Activated T-cell treated with anti-CD3 and anti-CD28 coated beads, Interleukin-2, amount 50 U/mL, for 72 hours (primary cell): Measurements from ENCODE around the gene MYO1E. TPM values are rescaled to one million over a fixed set of nuclear protein-coding genes. Genes with fewer than 3 reads are reported as not detected.

Source experiments
- ATAC-seq, 2 donors: fragments of 150-1000 bp; cut with Tn5 transposase; replicated peaks in 1 of 2; 2 replicates each; pipeline ENCODE4 v1.10.0; 2021; ENCODE audit warnings: moderate library complexity in 2 of 2, mild to moderate bottlenecking in 1 of 2
- DNase-seq, 2 donors: peaks; one replicate each; pipeline ENCODE4 v3.0.0; 2021 to 2022; ENCODE audit warnings: mixed read lengths in 1 of 2
- H3K27ac Mint-ChIP-seq: one replicate; pipeline ENCODE4 v1.8.0; 2022; ENCODE audit warnings: mild to moderate bottlenecking, moderate library complexity, mixed read lengths
- H3K27me3 Mint-ChIP-seq: one replicate; pipeline ENCODE4 v1.8.0; 2022; ENCODE audit warnings: low read depth, mixed read lengths
- H3K36me3 Mint-ChIP-seq, 2 donors: one replicate each; pipeline ENCODE4 v1.8.0; 2022; ENCODE audit warnings: mixed read lengths in 2 of 2, mild to moderate bottlenecking in 1 of 2; ENCODE audit not compliant: insufficient read depth in 2 of 2
- H3K4me1 Mint-ChIP-seq: one replicate; pipeline ENCODE4 v1.8.0; 2022; ENCODE audit warnings: low read depth, mixed read lengths
- H3K4me3 Mint-ChIP-seq, 2 donors: one replicate each; pipeline ENCODE4 v1.8.0; 2022; ENCODE audit warnings: mild to moderate bottlenecking in 2 of 2, mixed read lengths in 2 of 2, moderate library complexity in 2 of 2
- H3K9me3 Mint-ChIP-seq, 2 donors: one replicate each; pipeline ENCODE4 v1.8.0; 2022; ENCODE audit warnings: mixed read lengths in 2 of 2
- total RNA-seq, 2 donors: library from RNA; stranded (reverse); gene quantifications; one replicate each; pipeline ENCODE4 v1.2.3, GENCODE V29; 2022

The MYO1E gene
- total RNA-seq, 2 donors from 2014 or later, result 1.9 to 4.6 TPM

DNA sequence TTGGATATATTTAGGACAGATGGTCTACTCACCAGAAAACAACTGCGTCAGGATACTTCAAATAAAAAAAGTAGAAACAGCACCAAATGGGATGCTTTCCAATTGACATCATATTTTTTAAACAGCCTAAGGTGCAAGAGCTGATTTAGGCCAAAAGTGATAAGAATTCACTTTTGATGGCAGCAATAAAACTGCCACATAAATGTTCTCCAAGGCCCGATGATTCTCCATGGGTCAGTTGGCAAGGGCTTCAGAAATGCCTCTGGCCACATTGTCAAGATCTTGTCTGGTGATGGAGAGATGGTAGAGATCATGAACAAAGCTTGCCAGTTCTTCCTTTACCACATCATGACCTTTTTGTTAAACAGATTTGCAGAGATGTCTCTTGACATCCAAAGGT is 127.1 kb downstream of the MYO1E start:
- no peak for DNase-seq
- ATAC-seq, result no peak
- Mint-ChIP-seq H3K36me3 (no peaks in the 10 kb centered on the region), H3K4me3 (no peak overlapping the region), H3K27ac (no peak overlapping the region), H3K4me1 (peaks cover 11% of the 10 kb centered on the region), H3K9me3 (no peaks in the 10 kb centered on the region), H3K27me3 (peaks cover 7% of the 10 kb centered on the region)

DNA sequence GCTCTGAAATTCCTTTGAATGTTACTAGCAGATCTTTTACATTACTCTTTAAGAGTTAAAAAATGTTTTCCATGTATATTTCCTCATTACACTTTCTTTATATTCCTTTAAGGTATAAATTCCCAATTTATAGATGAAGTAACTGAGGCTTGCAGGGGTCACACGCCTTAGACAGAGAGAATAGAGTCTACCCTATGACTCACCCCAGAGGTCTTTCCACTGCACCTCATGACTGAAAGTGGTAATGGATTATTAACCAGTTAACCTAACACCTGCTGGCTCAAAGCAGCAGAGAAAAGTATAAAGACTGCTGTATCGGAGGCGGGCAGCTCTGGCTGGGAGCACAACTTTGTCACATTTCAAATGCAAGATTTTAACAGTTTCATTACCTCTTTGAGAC is 128.3 kb downstream of the MYO1E start:
- Mint-ChIP-seq H3K27me3 (peaks cover 7% of the 10 kb centered on the region), H3K4me3 (no peak overlapping the region), H3K27ac (no peak overlapping the region), H3K4me1 (peaks cover 6% of the 10 kb centered on the region), H3K9me3 (no peaks in the 10 kb centered on the region), H3K36me3 (no peaks in the 10 kb centered on the region)
- ATAC-seq (no peak), DNase-seq (no peak)

DNA sequence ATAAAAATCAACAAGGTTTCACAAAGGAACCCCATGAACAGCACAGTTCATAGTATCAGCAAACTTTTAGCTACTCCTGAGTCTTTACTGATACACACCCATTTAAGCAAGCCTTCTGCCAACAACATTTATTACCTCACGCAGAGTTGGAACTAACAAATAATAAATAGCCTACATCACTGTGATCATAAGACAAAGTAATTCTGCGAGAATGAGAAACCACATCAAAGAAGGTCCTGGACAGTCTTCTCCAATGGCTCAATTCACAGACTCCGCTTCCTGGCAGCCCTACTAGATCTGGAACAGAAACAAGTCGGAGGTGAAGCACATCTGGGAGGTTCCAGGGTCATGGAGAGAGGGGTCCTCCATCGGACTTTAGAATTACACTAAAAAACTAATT is 129.0 kb downstream of the MYO1E start:
- no peaks in the 10 kb centered on the region for H3K4me1 Mint-ChIP-seq
- H3K27me3 Mint-ChIP-seq, result peaks cover 7% of the 10 kb centered on the region
- no peak overlapping the region for H3K4me3 Mint-ChIP-seq
- H3K36me3 Mint-ChIP-seq, result no peaks in the 10 kb centered on the region
- no peak for DNase-seq
- no peaks in the 10 kb centered on the region for H3K9me3 Mint-ChIP-seq
- ATAC-seq, result no peak
- H3K27ac Mint-ChIP-seq, result no peak overlapping the region

DNA sequence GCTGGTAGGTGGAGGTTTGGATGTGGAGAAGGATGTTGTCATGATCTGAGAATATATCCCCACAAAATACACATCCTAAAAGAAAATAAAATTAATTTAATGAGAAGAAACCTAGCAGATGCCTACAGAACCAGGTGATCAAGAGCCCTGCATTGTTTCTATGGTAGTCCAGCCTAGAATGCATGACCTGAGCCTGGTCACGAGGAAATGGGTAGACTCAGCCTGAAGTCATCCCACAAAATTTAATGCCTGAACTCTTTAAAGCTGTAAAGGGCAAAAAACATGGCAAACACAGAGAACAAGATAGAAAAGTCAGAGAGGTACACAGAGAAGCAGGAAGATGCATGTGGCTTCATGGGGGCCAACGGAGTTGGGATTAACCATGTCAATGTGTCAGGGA is 130.0 kb downstream of the MYO1E start:
- Mint-ChIP-seq H3K4me3 (no peak overlapping the region), H3K27me3 (peaks cover 7% of the 10 kb centered on the region), H3K27ac (no peak overlapping the region), H3K36me3 (no peaks in the 10 kb centered on the region), H3K4me1 (no peaks in the 10 kb centered on the region), H3K9me3 (no peaks in the 10 kb centered on the region)
- no peak for DNase-seq
- no peak for ATAC-seq

DNA sequence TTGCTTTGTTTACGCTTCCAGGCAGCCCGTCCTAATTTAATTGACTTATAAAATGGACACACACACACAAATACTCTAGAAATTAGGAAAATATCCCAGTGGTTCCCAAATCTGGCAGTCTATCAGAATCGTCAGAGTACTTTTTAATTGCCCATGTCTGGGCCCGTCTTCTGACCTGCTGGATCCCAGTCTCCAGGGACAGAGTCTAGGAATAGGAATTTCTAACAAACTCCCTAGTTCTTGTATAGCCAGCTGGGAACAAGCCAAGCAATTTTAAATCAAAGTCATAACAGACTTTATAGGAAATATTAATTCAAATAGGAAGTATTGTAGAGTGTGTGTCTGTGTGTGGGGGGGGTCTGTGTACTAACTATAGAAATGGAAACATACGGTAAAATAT is 132.6 kb downstream of the MYO1E start:
- H3K27ac Mint-ChIP-seq, result no peak overlapping the region
- peaks cover 7% of the 10 kb centered on the region for H3K27me3 Mint-ChIP-seq
- no peaks in the 10 kb centered on the region for H3K4me1 Mint-ChIP-seq
- DNase-seq (no peak), ATAC-seq (no peak)
- H3K9me3 Mint-ChIP-seq, result no peaks in the 10 kb centered on the region
- H3K4me3 Mint-ChIP-seq, result no peak overlapping the region
- no peaks in the 10 kb centered on the region for H3K36me3 Mint-ChIP-seq

DNA sequence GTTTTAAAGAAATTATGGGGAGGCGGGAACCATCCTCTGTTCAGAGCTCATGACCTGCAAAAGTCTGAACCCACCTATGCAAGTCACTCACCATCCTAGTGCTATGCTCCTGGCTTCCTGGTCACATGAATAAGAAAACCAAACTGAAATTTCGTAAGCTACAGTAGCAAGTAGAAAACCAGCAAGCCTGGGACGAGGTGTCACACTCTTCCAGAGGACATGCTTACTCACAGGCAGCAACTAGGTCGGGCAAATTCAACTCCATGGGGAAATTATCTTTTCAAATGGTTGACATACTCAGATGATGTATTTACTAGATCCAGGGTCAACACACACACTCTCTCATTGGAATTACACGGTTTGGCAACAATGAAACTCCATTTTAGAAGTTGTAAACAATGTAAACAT is 134.7 kb downstream of the MYO1E start:
- Mint-ChIP-seq H3K27me3 (peaks cover 10% of the 10 kb centered on the region), H3K4me1 (no peaks in the 10 kb centered on the region), H3K36me3 (no peaks in the 10 kb centered on the region), H3K27ac (no peak overlapping the region), H3K9me3 (no peaks in the 10 kb centered on the region), H3K4me3 (no peak overlapping the region)
- ATAC-seq (no peak), DNase-seq (no peak)

DNA sequence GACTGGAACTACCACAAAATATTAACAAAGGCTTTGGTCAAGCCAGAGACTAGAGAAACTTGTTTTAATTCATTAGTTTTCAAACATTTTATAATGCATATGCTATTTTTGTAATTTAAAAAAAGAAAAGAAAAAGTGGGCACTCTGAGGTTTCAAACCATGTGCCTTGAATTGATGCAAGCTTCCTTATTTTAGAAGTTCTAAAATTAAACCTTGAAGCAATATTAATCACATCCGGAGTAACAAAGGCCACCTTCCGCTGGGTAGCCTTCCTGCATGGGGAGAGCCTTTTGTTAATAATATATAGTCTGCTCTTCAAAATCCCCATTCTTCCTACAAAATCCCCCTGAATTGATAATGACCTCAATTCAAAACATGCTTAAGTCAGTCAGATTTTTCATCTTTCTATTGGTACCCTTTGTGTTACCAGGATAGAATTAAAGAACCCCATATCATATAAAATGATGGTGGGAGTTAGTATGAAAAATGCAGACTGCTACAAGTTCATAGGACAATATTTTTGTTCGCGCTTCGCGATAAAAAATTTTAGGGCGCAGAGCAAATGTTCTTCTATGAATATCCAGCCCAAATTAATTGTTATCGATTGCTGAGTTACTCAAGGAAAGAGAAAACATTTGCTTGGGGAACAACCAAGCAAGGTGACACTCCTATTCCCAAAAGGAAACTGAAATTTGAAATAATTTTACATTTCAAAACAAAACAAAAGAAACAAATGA is 135.4 kb downstream of the MYO1E start:
- H3K9me3 Mint-ChIP-seq, result no peaks in the 10 kb centered on the region
- DNase-seq, result no peak
- no peak for ATAC-seq
- H3K4me3 Mint-ChIP-seq, result no peak overlapping the region
- no peaks in the 10 kb centered on the region for H3K36me3 Mint-ChIP-seq
- H3K27ac Mint-ChIP-seq, result no peak overlapping the region
- H3K4me1 Mint-ChIP-seq, result no peaks in the 10 kb centered on the region
- H3K27me3 Mint-ChIP-seq, result peaks cover 5% of the 10 kb centered on the region

DNA sequence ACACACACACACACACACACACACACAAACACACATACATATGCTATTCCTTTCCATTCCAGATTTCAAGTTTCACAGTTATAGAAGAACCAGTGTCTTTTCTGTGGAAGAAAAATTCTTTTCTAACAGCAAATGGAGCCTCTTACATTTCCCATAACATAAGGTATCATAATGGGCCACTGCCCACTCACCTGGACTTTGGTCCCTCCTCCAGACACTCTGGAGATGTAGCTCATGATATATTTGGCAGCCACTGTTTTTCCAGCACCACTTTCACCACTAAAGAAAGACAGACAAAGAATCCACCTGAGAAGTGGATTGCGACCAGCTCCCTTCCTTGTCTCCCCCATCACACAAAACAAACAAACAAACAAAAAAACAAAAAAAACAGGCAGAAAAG is 136.3 kb downstream of the MYO1E start:
- DNase-seq, result no peak
- peaks cover 5% of the 10 kb centered on the region for H3K27me3 Mint-ChIP-seq
- no peaks in the 10 kb centered on the region for H3K9me3 Mint-ChIP-seq
- H3K27ac Mint-ChIP-seq, result no peak overlapping the region
- ATAC-seq, result no peak
- no peaks in the 10 kb centered on the region for H3K36me3 Mint-ChIP-seq
- no peaks in the 10 kb centered on the region for H3K4me1 Mint-ChIP-seq
- H3K4me3 Mint-ChIP-seq, result no peak overlapping the region

DNA sequence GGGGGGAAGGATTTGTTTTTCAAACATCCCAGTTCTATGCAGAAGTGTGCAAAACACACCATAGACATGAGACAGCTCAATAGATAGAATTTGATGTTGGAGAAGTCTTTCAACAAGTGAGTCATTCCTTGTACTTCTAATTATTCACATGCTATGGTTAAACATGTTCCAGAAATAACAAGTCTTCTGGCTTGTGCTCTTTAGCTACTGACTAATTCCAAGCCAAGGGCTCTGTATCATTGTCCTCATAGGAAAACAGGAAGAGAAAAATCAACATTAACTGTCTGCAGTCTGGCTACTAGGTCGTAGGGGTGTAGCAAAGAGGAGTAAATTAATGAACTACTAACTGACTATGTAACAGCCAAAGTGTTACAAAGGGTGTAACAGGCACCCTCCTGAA is 140.2 kb downstream of the MYO1E start:
- Mint-ChIP-seq H3K27me3 (peaks cover 5% of the 10 kb centered on the region), H3K4me1 (no peaks in the 10 kb centered on the region), H3K9me3 (no peaks in the 10 kb centered on the region), H3K36me3 (no peaks in the 10 kb centered on the region), H3K27ac (no peak overlapping the region), H3K4me3 (no peak overlapping the region)
- ATAC-seq (peak in 1 of 2 donors; percentile 35), DNase-seq (no peak)

DNA sequence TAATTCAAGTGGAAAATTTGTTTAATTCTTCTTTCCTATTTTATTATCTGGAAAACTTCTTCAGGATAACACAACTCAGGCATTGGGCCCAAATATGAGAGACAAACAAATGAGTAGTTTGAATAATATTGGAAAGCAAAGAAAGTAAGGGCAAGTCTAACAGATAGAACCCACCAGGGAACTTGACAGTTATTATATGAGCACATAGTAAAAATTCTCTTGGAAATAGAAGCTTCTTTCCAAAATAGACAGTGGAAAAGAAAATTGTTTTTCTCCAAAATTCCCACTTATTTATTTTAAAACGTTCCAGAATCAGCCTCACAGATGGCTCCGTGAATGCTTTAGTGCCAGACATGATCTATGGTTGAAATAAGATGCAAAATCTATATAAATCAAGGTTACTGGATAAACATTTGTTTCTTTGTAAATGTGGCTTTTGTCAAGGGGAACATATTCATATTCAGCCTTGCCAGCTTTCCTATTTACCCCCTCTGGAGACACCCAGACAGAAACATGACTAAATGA is 142.1 kb downstream of the MYO1E start:
- Mint-ChIP-seq H3K4me3 (no peak overlapping the region), H3K27me3 (peaks cover 5% of the 10 kb centered on the region), H3K4me1 (no peaks in the 10 kb centered on the region), H3K9me3 (no peaks in the 10 kb centered on the region), H3K36me3 (no peaks in the 10 kb centered on the region), H3K27ac (no peak overlapping the region)
- ATAC-seq, result no peak
- no peak for DNase-seq

DNA sequence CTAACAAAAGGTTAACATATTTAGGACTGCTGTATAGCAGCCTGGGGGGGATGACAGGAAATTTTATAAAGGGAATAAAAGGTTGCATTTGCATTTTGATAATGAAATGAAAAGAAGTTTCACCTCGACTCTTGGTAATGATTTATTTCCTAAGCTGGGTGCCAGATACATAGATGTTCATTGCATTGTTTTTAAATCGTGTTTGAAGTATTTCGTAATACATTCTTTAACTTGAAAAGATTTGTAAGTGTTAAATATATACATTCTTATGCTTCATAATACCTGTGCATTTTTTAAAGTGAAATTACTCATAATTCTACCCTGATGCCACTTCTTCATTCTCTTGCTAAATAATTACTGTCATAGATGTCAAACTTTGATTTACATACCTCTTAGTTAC is 143.2 kb downstream of the MYO1E start:
- Mint-ChIP-seq H3K27me3 (peaks cover 12% of the 10 kb centered on the region), H3K36me3 (no peaks in the 10 kb centered on the region), H3K9me3 (no peaks in the 10 kb centered on the region), H3K27ac (no peak overlapping the region), H3K4me3 (no peak overlapping the region), H3K4me1 (no peaks in the 10 kb centered on the region)
- ATAC-seq, result no peak
- no peak for DNase-seq

DNA sequence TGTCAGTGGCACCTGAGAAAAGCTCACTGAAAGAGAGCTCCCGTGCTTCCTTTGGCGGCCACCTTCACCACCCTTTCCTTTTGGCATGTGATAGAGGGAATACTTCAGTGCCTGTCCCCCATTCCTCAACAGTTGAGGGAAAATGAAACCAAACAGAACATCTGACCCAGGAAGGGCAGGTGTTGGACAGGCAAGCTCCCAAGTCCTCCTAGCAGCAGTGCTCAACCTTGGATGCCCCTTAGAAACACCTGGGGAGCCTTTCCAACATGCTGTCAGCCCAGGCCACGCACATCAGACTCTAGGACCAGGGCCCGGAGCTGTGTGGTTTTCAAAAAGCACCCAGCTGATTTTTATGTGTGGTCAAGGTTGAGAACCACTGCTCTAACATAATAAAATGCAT is 143.7 kb downstream of the MYO1E start:
- Mint-ChIP-seq H3K27me3 (peaks cover 10% of the 10 kb centered on the region), H3K36me3 (no peaks in the 10 kb centered on the region), H3K4me3 (no peak overlapping the region), H3K27ac (no peak overlapping the region), H3K4me1 (no peaks in the 10 kb centered on the region), H3K9me3 (no peaks in the 10 kb centered on the region)
- no peak for DNase-seq
- no peak for ATAC-seq

DNA sequence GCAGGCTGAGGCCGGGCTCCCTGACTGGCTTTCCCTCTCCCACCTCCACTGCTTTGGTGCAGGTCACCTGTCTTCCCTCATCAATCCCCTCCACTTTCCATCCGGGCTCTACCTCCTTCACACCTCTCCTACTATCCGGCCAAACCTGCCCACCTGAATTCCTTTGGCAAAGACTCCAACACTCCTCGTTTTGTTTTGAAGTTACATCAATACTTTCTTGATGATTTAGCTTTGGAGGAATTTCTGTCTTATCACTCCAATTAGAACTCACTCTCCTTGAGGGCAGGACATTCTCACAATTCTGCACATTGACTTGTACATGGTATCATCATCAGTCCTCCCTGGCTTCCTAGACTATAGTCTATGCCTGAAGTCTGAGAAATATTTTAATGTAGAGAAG is 145.7 kb downstream of the MYO1E start:
- Mint-ChIP-seq H3K4me3 (no peak overlapping the region), H3K36me3 (no peaks in the 10 kb centered on the region), H3K9me3 (no peaks in the 10 kb centered on the region), H3K27ac (no peak overlapping the region), H3K4me1 (no peaks in the 10 kb centered on the region), H3K27me3 (peaks cover 16% of the 10 kb centered on the region)
- DNase-seq, result no peak
- ATAC-seq, result no peak

DNA sequence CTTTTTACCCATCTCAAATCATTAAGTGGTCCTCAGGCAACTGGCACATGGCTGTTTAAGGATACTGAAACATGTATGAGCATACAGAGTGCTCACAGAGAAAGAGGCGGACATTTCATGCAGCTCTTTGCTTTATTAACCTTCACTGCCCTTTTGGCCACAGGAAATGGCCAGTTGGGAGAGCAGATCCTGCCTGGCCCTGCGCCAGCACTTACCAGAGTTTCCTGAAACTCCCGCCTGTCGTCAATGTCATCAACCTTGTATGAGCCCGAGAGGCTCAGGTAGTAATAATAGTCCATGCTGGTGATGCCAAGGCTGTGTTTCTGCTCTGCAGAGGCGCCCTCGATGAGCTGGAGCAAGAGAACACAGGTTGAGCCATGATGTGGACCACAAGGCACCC is 148.2 kb downstream of the MYO1E start:
- Mint-ChIP-seq H3K27ac (no peak overlapping the region), H3K4me3 (no peak overlapping the region), H3K4me1 (no peaks in the 10 kb centered on the region), H3K27me3 (peaks cover 16% of the 10 kb centered on the region), H3K36me3 (no peaks in the 10 kb centered on the region), H3K9me3 (no peaks in the 10 kb centered on the region)
- ATAC-seq, result no peak
- DNase-seq, result no peak
